T-helper 2 cell (primary cell): ENCODE measurements around the gene HTR3D.
"Not testable (repeated sequence)": the region's sequence is repeated elsewhere in the genome, so short reads cannot be mapped to it uniquely, and the experiment has no call there.

Source experiments
- DNase-seq, 5 experiments: peaks; one replicate each; pipeline versions ENCODE4 v3.0.0 to v3.0.0-alpha.2; 2012 to 2022
- total RNA-seq, 2 donors: gene quantifications; one replicate each; lab custom pipeline; 2026; lab: John Stamatoyannopoulos, UW

The HTR3D gene
- total RNA-seq: 0 reads per million in 2 donors

- no peak for DNase-seq
Observed at GRCh38 chr3:184031187-184031792, at the start of gene HTR3D. HTR3D (plus strand) TSS chr3:184031742; CDS start chr3:184031742, 0 bp downstream.

GRCh38 chr3:183981990-183982644 lies 49.4 kb upstream of the HTR3D start:
- DNase-seq: no peak

GRCh38 chr3:183984127-183984740 lies 47.3 kb upstream of the HTR3D start:
- DNase-seq: no peak

- DNase-seq: no peak
Observed at GRCh38 chr3:183984749-183985729, 46.5 kb upstream of the HTR3D start.

- peak in 1 of 5 experiments; percentile 19 for DNase-seq
Observed at GRCh38 chr3:183987000-183987600, 44.4 kb upstream of the HTR3D start.

GRCh38 chr3:183988216-183988790 lies 43.2 kb upstream of the HTR3D start:
- DNase-seq: peak in 1 of 5 experiments; percentile 27

GRCh38 chr3:183991403-183991802 lies 40.1 kb upstream of the HTR3D start:
- DNase-seq: no peak

- no peak for DNase-seq
Observed at GRCh38 chr3:184001761-184002160, 29.8 kb upstream of the HTR3D start.

GRCh38 chr3:184002469-184002868 lies 29.1 kb upstream of the HTR3D start:
- no peak for DNase-seq

GRCh38 chr3:184003187-184003967 lies 28.2 kb upstream of the HTR3D start:
- no peak for DNase-seq

- DNase-seq: no peak
Observed at GRCh38 chr3:184004476-184004875, 27.1 kb upstream of the HTR3D start.

GRCh38 chr3:184005941-184006507 lies 25.5 kb upstream of the HTR3D start:
- DNase-seq: no peak

- DNase-seq: not testable (repeated sequence)
Observed at GRCh38 chr3:184007143-184007813, 24.3 kb upstream of the HTR3D start.

GRCh38 chr3:184008161-184008560 lies 23.4 kb upstream of the HTR3D start:
- no peak for DNase-seq

- DNase-seq: no peak
Observed at GRCh38 chr3:184011230-184011876, 20.2 kb upstream of the HTR3D start.

- DNase-seq: no peak
Observed at GRCh38 chr3:184011937-184012889, 19.3 kb upstream of the HTR3D start.

GRCh38 chr3:184015381-184016019 lies 16.0 kb upstream of the HTR3D start:
- no peak for DNase-seq

- DNase-seq: no peak
Observed at GRCh38 chr3:184016169-184016570, 15.4 kb upstream of the HTR3D start.
